ENCODE measurements around the gene IFI27L2.

Gene IFI27L2

DNA sequence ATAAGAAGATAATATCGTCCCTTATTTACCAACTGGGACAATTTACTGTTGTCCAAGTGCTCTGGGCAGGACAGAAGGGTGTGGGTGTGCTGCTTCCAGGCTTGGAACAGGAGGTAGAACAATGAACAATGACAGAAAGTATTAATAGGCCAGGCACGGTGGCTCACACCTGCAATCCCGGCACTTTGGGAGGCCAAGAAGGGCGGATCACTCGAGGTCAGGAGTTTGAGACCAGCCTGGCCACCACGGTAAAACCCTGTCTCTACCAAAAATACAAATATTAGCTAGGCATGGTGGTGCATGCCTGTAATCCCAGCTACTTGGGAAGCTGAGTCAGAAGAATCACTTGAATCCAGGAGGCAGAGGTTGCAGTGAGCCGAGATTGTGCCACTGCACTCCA lies 16.3 kb downstream of the IFI27L2 start:
- H3K4me3 ChIP-seq (ENCODE audit: low read depth, low read length), result no peak overlapping the region
- TF ChIP-seq, protein P1, sequence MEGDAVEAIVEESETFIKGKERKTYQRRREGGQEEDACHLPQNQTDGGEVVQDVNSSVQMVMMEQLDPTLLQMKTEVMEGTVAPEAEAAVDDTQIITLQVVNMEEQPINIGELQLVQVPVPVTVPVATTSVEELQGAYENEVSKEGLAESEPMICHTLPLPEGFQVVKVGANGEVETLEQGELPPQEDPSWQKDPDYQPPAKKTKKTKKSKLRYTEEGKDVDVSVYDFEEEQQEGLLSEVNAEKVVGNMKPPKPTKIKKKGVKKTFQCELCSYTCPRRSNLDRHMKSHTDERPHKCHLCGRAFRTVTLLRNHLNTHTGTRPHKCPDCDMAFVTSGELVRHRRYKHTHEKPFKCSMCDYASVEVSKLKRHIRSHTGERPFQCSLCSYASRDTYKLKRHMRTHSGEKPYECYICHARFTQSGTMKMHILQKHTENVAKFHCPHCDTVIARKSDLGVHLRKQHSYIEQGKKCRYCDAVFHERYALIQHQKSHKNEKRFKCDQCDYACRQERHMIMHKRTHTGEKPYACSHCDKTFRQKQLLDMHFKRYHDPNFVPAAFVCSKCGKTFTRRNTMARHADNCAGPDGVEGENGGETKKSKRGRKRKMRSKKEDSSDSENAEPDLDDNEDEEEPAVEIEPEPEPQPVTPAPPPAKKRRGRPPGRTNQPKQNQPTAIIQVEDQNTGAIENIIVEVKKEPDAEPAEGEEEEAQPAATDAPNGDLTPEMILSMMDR (IDR thresholded peaks at IDR 0.05; ENCODE audit: borderline replicate concordance, insufficient read depth, low read depth, low read length), result no peak

DNA sequence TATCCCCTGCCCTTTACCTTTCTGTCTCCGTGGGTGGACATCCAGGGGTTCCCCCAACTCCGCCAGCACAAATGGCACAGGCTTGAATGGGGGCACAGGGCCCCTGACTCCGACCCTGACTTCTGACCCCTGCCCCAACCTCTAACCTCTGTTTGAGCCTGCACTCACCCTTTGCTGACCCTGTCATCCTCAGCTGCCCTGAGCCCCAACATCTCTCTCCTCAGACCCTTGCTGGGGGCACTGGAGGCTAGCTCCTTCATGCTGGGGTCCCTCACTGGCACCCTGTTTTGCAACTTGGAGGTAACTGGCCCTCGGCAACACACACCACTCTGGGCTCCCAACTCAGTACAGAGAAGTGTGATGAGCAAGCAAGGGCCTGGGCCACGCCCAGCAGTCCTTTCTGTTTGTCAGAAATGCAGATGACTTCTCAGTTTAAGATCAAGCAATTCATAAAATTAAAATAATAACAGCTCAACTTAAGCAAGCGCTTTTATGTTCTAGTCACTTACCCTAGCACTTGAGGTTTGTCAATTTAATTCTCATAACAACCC lies 16.8 kb downstream of the IFI27L2 start:
- H3K4me3 ChIP-seq (ENCODE audit: low read depth, low read length), result no peak overlapping the region
- TF ChIP-seq, protein P1 (IDR thresholded peaks at IDR 0.05; ENCODE audit: borderline replicate concordance, insufficient read depth, low read depth, low read length), result no peak

DNA sequence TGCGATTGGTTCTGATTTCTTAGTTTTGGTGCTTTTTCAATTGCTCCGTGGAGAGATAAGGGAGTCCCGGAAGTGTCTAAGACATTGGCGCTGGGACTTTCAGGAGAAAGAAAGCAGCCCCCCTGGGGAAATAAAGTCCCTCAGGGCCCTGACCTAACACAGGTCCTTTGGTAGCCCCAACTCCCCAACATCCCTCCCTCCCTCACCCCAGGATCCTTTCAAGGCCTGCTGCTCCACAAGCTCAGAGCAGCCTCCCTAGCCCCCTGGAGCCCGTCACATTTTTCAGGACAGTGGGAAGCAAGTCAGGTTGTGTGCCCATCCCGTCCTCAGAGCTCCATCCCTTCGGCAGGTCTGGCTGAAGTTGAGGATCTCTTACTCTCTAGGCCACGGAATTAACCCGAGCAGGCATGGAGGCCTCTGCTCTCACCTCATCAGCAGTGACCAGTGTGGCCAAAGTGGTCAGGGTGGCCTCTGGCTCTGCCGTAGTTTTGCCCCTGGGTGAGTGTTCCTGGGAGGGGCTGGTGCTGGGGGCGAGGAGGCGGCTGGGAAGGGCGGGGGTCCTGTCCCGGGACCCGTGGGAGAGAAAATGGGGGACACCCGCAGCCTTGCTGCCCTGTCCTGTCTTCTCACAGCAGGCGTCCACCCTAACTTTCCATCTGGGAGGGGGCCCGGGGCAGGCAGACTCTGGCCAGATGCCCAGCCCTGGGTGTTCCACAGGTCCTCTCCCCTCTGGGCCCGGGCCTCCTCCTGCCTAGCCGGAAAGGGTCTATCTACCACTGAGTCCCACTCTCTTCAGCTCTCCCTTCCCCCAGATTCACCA lies 17.9 kb downstream of the IFI27L2 start:
- TF ChIP-seq, protein P1 (IDR thresholded peaks at IDR 0.05; ENCODE audit: borderline replicate concordance, insufficient read depth, low read depth, low read length), result no peak
- H3K4me3 ChIP-seq (ENCODE audit: low read depth, low read length), result no peak overlapping the region

DNA sequence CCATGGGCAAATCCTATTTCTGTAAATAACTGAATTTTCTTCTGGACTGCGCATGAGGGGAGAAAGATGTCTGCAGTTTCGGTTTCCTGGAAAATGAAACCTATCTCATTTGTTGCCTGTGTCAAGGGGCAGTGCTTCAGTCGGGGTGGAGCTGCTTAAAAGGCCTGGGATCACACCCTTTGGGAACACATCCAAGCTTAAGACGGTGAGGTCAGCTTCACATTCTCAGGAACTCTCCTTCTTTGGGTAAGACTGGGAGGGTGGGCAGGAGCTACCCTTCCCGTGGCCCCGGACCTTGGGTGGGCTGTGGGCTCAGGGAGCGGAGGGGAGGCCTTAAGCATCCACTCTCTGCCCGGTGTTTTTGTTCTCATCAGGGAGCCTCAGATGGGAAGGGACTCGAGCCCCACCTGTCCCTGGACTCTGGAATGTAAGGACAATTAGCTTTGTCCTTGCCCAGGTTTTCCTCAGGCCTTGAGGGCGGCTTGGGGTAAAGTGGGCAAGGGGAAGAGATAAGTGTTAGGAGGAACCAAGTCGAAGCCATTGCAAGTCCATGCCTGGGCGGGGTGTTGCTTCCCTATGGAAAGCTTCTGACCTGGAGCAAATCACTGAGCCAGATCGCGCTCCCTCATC lies 18.7 kb downstream of the IFI27L2 start, which contains the start of gene IFI27:
Gene IFI27 (plus strand): TSS at position 185 of the 630 bp plus-strand sequence.
- no peak within 1 kb of the TSS for H3K4me3 ChIP-seq (ENCODE audit: low read depth, low read length)
- TF ChIP-seq, protein P1 (IDR thresholded peaks at IDR 0.05; ENCODE audit: borderline replicate concordance, insufficient read depth, low read depth, low read length), result no peak

DNA sequence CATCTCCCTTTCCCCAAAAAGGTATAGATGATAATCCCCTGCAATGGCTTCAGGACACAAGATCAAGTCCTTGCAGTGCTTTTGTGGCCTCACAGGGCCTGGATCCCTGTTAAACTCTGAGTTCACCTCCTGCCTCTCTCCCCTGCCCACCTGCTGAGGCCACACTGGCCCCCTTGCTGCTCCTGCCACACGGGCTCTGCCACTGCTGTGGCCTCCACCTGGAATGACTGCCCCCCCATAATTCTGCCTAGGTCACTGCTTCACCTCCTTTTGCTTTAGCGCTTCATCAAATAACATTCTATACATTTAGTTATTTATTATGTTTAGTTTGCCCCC lies 19.5 kb downstream of the IFI27L2 start:
- H3K4me3 ChIP-seq (ENCODE audit: low read depth, low read length), result no peak overlapping the region
- TF ChIP-seq, protein P1 (IDR thresholded peaks at IDR 0.05; ENCODE audit: borderline replicate concordance, insufficient read depth, low read depth, low read length), result no peak

DNA sequence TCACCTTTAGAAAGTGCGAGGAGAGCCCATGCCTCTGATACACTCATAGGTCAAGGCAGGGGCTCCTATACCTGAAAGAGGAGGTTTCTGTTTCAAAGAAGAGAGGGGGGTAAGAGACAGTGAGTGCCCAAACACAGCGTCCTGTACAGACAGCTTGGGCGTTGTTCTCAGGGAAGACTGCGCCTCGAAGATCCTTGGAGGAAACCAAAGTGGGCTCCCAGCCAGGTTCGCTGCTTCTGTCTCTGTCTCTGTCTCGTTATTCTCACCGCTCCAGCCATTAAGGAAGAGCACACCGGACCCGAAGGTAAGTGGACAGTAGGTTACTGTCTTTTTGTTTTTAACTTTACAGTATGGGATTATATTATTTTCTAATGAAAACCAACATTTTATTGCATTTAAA lies 24.7 kb downstream of the IFI27L2 start:
- H3K4me3 ChIP-seq (ENCODE audit: low read depth, low read length), result no peak overlapping the region
- TF ChIP-seq, protein P1 (IDR thresholded peaks at IDR 0.05; ENCODE audit: borderline replicate concordance, insufficient read depth, low read depth, low read length), result no peak

Measured in GM12875 (cell line).